HG03439 (cell line): ENCODE results near the gene OR2L13.
"Not testable (repeated sequence)": the region's sequence is repeated elsewhere in the genome, so short reads cannot be mapped to it uniquely, and the experiment has no call there.

ENCODE experiments used
- ATAC-seq: cut with Tn5 transposase; IDR thresholded peaks from one replicate; pipeline ENCODE4 v1.9.1; 2021; ENCODE audit warnings: mild to moderate bottlenecking, moderate library complexity; ENCODE audit not compliant: unreplicated experiment

OR2L13 gene, protein sequence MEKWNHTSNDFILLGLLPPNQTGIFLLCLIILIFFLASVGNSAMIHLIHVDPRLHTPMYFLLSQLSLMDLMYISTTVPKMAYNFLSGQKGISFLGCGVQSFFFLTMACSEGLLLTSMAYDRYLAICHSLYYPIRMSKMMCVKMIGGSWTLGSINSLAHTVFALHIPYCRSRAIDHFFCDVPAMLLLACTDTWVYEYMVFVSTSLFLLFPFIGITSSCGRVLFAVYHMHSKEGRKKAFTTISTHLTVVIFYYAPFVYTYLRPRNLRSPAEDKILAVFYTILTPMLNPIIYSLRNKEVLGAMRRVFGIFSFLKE

DNA sequence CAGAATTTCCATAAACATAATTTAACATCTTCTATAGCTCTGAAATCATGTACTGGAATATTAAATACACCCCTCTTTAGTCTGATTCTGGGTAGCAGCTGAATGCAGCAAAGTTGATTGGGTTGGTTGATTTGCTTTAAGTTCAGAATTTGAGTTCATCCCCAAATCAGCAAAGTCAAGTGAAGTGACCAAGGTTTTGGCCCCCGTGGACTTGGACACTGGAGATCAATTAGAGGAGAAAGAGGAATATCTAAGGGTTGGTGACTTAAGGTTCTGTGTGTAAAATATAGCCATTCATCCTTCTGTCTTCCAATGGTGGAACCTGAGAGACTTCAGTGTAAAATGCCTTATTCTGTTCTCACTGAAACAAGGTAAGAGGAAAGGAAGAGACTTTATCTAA lies at the start of gene OR2L13:
TSS of gene OR2L13 (plus strand) at position 301 of the 400 bp plus-strand sequence. CDS start 4,192 bp downstream, outside the sequence.
- ATAC-seq = no peak

DNA sequence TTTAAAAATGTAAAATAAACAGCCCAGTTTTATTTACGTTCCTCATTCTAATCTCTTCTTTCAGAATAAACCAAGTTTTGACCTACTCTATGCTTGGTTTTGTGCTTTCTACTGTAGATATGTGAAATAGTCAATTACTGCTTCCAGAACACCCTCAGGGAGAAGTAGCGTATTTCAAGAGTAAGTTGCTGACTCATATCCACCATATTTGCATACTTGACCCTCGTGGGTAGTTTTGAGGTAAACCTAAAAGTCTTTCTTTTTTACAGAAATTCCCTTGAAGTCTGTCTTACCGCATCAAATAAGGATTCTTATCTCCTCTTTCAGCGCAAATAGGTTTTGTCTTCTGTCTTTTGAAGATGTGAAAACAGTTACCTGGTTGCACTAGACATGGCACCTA lies 49.8 kb upstream of the OR2L13 start:
- no peak for ATAC-seq

DNA sequence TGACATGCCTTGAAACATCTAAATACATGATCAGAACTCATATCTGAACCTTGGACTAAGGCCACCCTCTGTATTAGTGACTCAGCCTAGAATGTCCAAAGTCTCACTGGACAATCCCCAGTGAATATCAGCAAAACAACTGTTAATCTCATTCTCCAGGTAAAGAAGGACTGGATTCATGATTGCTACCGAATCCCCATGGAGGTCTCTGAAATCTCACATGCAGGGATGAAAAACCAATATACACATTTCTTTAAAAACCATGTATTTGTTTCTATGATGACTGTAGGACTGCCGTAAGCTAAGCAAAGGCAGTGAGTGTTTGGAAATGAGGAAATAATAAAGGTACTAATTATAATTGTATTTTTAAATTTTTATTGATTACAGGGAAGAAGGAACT lies 48.4 kb upstream of the OR2L13 start, which contains the start of gene OR2L3:
TSS of gene OR2L3 (plus strand) at position 301 of the 400 bp plus-strand sequence. CDS start 13,846 bp downstream, outside the sequence.
- no peak for ATAC-seq

DNA sequence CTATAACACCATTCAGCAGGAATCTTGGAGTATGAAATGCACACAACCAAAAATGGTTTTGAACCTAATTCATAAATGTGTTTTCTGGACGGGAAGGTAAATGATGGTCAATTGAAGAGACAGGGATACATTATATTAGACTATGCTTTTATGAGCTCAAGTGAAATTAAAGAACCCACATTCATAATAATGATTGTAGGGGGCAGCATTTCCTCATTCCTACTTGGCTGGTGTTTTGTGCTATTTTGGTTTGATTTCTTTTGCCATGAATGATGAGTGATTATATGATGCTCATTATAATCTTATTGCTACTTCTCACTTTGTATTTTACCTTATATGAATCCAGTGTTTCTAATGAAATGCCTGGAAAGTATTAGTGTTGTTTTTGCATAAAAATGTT lies 48.0 kb upstream of the OR2L13 start:
- no peak for ATAC-seq

DNA sequence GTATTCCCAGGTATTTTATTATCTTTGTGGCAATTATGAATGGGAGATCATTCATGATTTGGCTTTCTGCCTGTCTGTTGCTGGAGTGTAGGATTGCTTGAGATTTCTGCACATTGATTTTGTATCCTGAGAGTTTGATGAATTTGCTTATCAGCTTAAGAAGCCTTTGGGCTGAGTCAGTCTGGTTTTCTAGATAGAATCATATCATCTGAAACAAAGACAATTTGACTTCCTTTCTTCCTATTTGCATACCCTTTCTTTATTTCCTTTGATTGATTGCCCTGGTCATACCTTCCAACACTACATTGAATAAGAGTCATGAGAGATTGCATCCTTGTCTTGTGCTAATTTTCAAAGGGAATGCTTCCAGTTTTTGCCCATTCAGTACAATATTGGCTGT lies 40.3 kb upstream of the OR2L13 start:
- no peak for ATAC-seq

DNA sequence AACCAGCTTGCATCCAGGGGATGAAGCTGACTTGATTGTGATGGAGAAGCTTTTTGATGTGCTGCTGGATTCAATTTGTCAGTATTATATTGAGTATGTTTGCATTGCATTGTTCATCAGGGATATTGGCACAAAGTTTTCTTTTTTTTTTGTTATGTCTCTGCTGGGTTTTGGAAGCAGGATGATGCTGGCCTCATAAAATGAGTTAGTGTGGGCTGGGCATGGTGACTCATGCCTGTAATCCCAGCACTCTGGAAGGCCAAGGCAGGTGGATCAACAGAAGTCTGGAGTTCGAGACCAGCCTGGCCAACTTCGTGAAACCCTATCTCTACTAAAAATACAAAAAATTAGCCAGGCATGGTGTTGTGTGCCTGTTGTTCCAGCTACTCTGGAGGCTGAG lies 39.7 kb upstream of the OR2L13 start:
- no peak for ATAC-seq

DNA sequence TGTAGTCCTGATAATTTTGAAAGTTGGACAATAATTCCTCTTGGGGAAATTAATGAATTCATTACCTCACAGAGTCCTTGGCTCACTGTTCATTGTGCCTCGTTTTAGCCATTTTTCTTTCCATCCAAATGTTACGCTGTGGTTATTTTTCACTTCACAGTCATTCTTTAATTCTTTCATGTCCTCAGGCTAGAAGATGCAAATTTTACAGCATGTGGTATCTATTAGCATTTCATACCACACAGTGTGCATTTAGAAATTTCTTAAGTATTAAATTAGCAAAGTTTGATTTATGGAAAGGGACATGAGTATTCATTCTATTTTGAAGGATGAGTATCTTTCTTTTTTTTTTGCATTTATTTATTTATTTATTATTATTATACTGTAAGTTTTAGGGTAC lies 29.9 kb upstream of the OR2L13 start:
- ATAC-seq = no peak

DNA sequence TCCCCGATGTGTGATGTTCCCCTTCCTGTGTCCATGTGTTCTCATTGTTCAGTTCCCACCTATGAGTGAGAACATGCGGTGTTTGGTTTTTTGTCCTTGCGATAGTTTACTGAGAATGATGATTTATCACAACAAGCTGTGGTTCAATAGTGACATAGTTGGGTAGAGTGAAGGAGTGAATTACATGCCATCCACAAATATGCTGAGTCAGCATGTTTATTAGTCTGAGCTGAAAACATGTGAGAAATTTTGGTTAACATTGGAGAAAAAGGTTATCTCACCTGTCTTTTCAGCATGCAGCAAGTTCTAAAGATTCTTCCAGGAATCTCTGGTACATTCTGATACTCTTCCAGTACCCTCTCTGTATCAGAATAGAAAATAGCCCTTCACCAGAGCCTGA lies 29.4 kb upstream of the OR2L13 start:
- ATAC-seq = no peak

DNA sequence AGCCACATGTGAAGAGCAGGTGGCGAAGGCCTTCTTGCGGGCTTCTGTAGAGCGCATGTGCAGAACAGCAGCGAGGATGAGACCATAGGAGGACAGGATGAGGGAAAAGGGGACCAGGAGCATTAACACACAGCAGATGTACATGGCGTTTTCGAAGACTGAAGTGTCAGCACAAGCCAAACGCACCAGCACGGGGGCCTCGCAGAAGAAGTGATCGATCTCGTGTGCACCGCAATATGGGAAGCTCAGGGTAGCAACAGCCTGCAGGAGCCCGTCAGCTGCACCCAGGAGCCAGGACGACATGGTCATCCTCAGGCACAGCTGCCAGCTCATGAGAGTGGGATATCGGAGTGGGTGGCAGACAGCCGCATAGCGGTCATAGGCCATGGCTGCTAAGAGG lies 11.1 kb upstream of the OR2L13 start:
- ATAC-seq = not testable (repeated sequence)

DNA sequence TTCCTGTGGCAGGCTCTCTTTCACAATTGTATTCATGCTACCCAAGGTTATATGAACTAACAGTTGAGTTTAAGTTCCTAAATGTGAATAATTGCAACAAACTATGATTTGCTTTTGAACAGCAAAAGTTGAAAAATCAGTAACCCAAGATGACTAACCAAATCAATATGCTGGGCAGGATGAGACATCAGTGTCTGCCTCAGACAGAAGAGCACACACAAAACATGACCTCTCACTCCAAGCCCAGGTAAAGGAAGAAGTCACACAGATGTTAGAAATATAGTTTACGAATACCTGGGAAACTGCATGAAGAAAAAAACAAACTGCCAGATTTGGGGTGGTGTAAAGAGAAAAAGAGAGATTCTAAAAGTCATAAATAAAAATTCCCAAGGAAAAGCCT lies 3.5 kb downstream of the OR2L13 start:
- ATAC-seq = no peak

DNA sequence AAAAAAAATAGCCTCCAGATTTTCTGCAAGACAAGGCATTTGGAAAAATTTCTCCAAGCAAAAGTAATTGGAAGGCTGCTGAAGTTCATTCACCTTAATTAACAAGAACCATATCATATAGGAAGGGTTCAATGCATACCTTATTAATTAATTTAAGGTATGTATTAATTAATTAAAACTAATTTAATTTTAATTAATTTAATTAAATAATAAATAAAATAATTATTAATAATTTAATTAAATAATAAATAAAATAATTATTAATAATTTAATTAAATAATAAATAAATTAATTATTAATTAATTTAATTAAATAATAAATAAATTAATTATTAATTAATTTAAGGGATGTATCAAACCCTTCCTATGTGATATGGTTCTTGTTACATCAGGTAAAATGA lies 7.9 kb downstream of the OR2L13 start:
- ATAC-seq = no peak

DNA sequence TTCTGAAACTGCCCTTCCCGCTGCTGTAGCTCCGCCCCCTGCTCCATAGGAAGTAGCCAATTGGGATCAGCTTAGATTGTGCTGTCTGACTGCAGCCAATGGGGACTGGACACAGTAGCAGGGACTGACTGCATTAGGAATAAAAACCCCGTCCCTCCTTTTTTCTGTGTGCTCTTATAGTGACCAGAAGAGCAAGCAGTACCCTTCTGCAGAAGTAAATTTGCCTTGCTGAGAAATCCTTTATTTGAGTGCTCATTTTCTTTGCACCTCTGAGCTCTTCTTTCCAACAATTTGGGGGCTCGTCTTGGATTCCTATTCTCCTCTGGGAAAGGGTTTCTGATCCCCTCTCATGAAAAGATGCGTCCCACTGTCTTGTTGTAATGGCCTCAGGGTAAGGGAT lies 16.2 kb downstream of the OR2L13 start:
- ATAC-seq = no peak

DNA sequence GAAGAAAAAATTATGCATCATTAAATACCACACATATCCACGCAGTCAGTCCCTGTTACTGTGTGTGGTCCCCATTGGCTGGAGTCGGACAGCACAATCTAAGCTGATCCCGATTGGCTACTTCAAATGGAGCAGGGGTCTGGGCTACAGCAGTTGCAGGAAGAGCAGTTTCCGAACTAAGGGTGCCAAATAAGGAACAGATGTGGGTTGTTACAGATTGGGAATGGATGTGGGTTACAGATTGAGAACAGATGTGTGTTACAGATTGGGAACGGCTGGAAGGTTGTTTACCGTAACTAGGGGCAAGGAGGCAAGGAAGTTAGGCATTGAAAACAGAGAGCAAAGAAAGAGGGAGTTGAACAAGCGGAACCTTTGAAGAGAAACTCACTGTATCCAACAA lies 19.9 kb downstream of the OR2L13 start:
- no peak for ATAC-seq

DNA sequence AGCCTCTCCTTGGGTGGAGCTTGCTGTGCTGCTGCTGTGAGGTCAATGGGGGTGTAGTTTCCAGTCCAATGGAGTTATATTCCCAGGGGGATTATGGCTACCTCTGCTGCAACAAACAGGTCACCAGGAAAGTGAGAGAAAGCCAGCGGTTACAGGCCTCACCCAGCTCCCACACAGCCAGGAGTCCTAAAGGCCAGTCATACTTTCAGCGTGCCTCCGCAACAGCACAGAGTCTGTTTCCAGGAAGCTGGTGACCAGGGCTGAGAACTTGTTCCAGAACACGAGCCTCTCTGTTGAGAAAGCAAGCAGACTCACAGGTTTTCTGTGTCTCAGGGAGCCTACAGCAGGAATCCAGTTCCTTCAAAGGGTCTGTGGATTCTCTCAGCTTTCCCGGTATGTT lies 32.7 kb downstream of the OR2L13 start:
- ATAC-seq = no peak

DNA sequence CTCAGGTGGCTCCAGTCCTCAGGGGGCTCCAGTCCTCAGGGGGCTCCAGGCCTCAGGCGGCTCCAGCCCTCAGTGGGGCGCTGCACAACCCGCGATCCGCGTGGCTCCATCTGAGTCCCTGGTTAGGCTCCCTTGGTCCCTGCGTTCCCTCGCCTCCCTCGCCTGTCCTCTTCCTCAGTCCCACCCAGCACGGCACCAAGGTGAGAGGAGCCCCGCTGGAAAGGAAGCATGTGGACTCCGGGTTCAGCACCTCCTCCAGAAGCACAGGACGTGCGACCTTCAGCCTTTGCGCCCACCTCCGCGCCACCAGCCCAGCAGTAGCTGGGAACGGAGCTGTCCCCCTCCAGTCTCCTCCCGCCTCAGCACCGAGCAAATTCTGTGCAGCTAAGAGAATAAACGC lies 41.8 kb downstream of the OR2L13 start:
- ATAC-seq = no peak

DNA sequence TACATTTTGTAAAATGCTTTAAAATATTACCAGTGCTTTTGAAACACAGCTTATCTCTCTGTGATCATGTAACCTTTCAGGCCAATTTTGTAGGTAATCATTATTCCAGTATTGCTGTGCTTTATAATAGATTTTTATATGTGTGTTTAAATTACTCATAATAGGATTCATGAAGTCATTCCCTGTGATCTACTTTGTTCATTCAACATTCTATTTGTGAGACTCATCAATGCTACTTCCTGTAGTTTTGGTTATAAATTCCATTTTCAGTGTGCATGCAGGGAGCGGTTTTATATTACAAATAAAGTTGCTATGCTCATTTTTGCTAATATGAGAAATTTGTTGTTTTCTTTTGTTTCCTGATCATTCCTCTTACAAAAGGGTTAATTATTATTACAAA lies 45.9 kb downstream of the OR2L13 start:
- ATAC-seq = no peak

DNA sequence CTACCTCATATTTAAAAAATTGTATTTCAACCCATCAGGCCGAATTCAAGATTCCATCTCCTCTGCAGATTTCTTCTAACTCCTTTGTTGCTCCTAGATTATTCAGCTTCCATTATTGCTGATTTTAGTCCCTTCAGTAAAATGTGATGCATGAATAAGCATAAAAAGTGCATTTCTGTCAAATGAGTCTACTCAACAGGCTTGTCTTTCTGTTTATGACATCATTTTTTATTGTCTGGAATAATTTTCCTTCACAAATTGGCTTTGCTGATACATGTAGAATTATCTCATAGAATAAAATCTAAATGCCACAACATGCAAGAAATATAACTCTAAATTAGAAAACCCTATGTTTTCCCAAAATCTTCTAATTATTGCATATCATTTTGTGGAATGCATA lies 48.3 kb downstream of the OR2L13 start:
- ATAC-seq = no peak

DNA sequence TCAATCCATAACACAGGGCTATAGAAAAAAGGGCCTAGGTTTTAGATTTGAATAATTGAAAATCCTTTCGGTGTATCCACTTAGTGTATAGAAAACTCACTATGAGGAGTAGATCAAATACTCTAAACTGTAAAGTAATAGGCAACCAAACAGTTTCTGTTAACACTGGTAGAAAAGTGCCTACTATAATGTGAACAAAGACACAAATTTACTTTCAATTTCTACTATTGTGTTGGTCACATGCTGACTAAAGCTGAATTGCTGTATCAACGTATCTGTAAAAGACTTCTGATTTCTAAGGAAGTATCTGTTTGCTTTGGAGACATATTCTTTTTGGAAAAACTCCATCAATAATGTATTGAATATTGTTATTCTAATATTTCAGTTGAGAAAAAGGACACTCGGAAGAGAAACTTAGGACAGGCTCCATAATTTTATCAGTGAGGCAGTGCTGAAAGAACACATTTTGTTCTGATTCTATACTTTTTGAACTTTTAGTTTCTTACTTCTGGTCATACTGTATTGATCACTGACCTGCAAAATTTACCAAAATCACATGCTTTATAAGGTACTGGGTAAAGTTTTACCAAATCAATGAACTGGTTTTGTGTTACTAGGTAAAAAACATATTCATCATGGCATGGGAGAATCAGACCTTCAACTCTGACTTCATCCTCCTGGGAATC lies 49.7 kb downstream of the OR2L13 start, which contains the start of gene OR2M5:
TSS of gene OR2M5 (plus strand) at position 636 of the 686 bp plus-strand sequence. CDS start at position 636, 0 bp downstream.
- no peak for ATAC-seq
